CD4-positive, alpha-beta T cell treated with Interleukin-6 for 4 hours (primary cell): Measurements from ENCODE around the gene MYBPH.

Experiments
- DNase-seq: peaks from one replicate; pipeline ENCODE4 v3.0.0-alpha.2; 2020; ENCODE audit warnings: mixed read lengths

Gene MYBPH, protein sequence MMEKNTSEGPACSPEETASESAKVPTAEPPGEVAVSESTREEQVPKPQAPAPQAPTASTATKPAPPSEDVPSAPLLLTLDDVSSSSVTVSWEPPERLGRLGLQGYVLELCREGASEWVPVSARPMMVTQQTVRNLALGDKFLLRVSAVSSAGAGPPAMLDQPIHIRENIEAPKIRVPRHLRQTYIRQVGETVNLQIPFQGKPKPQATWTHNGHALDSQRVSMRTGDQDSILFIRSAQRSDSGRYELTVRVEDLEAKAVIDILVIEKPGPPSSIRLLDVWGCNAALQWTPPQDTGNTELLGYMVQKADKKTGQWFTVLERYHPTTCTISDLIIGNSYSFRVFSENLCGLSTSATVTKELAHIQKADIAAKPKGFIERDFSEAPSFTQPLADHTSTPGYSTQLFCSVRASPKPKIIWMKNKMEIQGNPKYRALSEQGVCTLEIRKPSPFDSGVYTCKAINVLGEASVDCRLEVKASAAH

GRCh38 chr1:203175237-203175826 lies at the start of gene MYBPH:
MYBPH (minus strand) TSS chr1:203175826; CDS start chr1:203175755, 71 bp downstream.
- DNase-seq: no peak

GRCh38 chr1:203225071-203225470 lies 49.4 kb upstream of the MYBPH start:
- no peak for DNase-seq

DNA sequence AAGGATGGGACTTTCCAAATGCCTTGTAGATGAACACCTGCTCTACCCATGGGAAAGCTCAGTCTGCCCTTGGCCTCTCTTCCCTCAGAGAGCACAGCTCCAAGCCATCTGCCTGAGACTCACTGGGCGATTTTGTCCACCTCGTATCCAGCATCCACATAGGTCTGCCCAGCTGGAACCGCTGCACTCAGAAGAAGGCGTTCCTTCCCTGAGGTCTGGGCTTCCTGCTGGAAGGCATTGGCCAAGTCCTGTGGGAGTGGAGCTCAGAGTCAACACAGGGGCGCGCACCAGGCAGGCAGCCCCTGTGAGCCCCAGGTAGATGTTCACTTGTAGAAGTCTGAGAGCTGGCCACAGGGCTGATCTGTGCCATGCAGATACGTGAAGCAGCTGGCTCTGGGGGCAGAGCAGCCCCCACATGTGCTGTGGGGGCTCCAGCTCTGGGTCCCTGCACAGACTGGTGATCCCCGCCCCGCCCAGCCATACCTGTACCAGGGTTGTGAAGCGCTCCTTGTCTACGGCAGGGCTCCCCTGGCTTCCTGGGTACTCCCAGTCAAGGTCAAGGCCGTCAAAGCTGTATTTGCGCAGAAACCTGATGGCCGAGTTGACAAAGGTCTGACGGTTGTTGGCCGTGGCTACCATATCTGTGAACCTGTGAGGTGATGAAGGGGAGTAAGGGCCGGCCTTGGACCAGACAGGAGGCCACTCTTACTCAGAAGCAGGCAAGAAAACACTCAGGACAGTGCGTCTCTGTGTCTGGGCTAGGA lies 47.6 kb upstream of the MYBPH start:
- DNase-seq: no peak

DNA sequence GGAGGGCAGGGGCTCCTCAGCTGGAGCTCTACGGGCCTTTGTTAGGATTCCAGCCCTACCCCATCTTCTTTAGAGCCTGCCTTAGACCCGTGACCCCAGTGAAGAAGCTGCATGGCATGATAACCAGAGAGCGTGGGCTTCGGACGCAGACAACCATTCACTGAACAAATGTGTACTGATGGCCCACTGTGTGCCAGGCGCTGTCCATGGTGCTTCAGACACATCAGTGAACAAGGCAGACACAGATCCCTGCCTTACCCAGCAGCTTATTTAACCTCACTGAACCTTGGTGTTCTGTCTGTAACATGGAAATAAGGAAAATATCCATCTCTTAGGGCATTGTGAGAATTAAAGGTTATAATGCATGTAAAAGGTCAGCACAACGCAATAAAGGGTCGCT lies 44.3 kb upstream of the MYBPH start:
- DNase-seq: no peak

DNA sequence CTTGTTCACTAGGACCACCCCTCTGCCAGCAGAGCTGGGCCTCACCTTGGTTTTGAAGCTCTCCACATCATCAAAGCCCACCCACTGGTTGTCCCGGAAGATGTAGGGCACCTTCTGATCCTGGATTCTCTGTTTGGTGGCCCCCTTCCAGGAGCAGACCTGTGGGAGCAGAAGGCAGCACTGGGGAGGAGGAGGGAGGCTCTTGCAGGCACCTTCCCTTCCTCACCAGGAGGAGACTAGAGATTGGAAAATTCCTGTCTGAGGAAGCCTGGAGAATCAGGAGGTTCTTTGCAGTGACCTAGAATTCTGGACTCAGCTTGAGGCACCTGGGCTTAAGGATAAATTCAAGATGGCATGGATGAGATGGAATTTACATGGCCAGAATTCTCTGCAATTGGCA lies 43.5 kb upstream of the MYBPH start:
- DNase-seq: no peak

DNA sequence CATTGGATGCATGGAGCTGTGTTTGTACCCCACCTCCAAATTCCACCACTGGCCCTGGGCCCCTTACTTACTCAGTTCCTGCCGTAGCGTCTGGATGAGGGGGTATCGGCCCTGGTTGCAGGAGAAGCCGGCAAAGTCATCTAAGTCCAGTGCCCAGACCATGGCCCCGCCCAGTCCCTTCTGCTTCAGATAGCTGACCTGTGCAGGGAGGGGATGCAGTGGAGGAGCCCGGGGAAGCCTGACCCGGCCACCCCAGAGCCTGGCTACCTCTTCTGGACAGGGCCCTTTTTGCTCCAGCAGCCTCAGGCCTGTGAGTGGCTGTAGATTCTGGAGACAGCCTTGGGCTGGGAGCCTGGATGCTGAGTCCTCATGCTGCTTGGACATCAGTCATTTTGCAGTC lies 42.0 kb upstream of the MYBPH start:
- DNase-seq: no peak

- no peak for DNase-seq
Measured at GRCh38 chr1:203217139-203217655, 41.6 kb upstream of the MYBPH start.

- peak; percentile 61 for DNase-seq
Measured at GRCh38 chr1:203216274-203217138, 40.9 kb upstream of the MYBPH start.

DNA sequence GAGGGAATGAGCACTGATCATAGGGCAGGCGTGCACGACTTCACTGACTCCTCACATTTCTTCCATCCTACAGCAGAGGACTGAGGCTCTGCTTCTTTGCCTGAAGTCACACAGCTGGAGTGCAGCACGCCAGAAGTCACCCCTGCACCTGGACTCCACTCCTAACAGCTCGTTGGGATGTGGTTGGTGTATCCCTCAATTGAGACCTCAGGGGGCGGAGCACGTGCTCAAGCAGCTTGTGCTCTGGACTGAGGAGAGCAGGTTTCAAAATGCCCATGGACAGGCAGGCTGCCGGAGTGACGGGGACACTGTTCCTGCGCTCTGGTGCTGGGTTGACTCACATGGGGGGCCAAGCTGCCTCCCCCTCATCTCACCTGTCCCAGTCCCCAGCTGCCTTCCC lies 39.9 kb upstream of the MYBPH start:
- no peak for DNase-seq

- no peak for DNase-seq
Measured at GRCh38 chr1:203214871-203215270, 39.2 kb upstream of the MYBPH start.

- no peak for DNase-seq
Measured at GRCh38 chr1:203213126-203213525, 37.5 kb upstream of the MYBPH start.

- DNase-seq: no peak
Measured at GRCh38 chr1:203211812-203212211, 36.2 kb upstream of the MYBPH start.

- DNase-seq: no peak
Measured at GRCh38 chr1:203210988-203211387, 35.4 kb upstream of the MYBPH start.

DNA sequence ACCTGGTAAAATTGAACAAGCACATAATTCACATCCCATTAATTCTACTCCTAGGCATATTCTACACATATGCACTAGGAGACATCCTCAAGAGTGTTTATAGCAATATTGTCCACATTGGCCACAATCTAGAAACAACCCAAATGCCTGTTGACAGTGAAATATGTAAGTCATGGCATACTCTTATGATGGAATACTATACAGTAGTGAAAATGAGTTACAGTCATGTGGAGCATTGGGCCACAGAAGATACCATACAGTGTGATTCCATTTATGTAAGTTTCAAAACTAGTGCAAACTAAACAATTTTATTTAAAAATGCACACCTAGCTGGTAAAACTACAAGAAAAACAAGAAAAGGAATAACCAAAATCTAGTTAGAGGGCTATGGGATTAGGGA lies 34.7 kb upstream of the MYBPH start:
- no peak for DNase-seq

DNA sequence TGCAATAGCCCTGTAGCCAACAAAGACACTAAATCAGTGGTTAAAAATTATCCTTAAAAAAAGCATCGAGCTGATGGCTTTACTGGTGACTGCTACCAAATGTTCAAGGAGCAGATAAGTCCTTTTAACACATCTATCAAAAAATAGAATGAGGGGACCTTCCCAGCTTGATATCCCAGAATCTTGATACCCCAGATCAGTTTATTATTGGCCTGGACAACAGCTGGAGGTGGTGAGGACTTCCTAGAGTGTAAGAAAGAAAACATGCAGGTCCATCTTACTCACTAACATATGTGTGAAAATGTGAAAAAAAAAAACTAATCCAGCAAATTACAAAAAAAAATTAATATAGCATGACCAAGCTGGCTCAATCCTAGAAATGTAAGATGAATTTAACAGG lies 32.6 kb upstream of the MYBPH start:
- DNase-seq: no peak

DNA sequence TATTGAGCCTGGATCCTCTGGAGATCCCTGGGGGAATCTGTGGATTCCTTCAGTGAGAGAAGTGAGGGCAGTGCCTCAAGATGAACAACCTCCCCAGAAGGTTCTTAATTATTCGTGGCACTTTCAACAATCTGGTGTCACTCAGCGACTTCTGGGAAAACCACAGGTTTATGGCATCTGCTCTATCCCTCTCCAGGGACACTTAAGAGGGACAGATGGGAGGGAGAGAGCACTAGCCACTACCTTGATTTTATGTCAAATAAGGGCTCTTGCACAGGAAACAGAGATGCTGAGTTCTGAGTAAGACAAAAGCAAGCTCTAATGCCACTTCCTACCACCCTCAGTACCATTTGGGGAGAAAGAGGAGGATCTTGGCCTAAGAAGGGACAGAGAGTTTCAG lies 32.1 kb upstream of the MYBPH start:
- no peak for DNase-seq

DNA sequence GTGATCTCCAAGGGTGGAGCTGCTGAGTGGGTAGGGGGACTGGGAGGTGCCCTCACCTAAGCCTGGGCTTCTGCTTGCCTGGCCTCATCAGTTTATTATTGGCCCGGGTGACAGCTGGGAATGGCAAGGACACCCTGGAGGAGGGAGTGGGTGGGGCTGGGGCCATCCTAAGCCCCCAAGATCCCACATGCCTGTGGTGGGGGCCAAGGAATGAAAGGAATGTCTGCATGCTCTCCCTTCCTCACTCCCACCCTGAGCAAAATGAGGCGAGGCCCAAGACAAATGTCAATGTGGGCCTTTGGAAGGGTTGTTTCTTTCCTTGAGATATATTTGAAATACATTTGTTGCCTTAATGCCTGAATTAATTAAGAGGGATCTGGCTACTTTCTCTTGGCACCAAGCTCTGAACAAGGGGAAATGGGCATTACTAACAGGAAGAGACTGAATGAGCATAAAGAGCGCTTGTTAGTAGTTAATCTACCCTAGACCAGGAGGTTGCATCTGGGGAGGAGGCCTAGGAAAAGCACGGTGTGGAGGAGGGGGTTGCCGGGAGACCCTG lies 30.6 kb upstream of the MYBPH start:
- DNase-seq: no peak

DNA sequence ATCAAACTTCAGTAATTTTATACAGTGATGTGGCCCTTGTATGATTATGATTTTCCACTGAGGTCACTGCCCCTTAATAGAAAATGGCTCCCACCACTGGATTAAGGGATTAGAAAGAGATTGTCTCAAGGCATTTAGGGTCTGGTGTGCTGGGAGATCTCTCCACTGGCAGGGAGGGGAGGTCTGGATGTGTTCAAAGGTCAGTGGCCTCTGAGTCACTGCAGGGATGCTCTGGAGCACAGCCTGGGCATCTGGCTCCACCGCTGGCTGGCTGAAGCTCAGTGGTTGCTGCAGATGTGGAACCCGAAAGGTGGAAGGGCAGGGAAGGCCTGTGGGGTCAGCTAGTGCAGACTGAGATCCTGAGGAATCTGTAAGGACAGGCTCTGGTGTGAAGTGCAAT lies 29.1 kb upstream of the MYBPH start:
- DNase-seq: no peak

- no peak for DNase-seq
Measured at GRCh38 chr1:203202431-203203245, 27.0 kb upstream of the MYBPH start.

- DNase-seq: no peak
Measured at GRCh38 chr1:203201516-203202205, 26.0 kb upstream of the MYBPH start.

DNA sequence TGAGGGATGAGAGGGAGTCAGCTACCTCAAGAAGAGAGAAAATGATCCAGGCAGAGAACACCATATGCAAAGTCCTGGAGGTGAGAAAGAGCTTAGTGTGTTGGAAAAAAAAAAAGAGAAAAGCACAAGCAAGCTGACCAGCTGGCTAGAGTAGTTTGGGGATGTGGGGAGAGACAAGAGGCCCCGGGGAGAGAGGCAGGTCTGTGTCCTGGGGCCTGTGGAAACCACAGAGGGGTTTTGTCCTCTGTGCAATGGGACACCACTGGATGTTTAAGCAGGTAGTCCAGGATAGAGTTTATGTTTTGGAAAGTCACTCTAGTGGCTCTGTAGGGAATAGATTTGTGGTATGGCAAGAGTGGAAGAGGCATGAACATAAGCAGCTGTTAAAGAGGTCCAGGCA lies 25.3 kb upstream of the MYBPH start:
- no peak for DNase-seq
